BE2C (cell line): ENCODE results near the gene C3AR1.

Source experiments
- DNase-seq: peaks from one replicate; pipeline ENCODE4 v3.0.0-alpha.2; 2020
- H3K27me3 ChIP-seq: fragments of 250-450 bp; sonication (Bioruptor Pico); 2 replicates; pipeline ENCODE4 v1.5.1; 2020; ENCODE audit warnings: mild to moderate bottlenecking
- H3K36me3 ChIP-seq: fragments of 250-450 bp; sonication (Bioruptor Pico); 2 replicates; pipeline ENCODE4 v1.5.1; 2020; ENCODE audit warnings: mild to moderate bottlenecking
- H3K4me1 ChIP-seq: fragments of 250-450 bp; sonication (Bioruptor Pico); 2 replicates; pipeline ENCODE4 v1.5.1; 2020
- H3K4me3 ChIP-seq: 2 replicates; pipeline ENCODE4 v1.5.1; 2011; ENCODE audit warnings: low read depth, low read length
- H3K9me3 ChIP-seq: fragments of 250-450 bp; sonication (Bioruptor Pico); 2 replicates; pipeline ENCODE4 v1.5.1; 2020
- CTCF ChIP-seq: IDR thresholded peaks from 2 replicates; pipeline ENCODE4 v1.5.1; 2012; ENCODE audit warnings: mild to moderate bottlenecking, low read depth, low read length

Gene C3AR1

GRCh38 chr12:8011331-8011730 is 54.8 kb downstream of the C3AR1 start:
- Histone ChIP-seq H3K4me1 (no peaks in the 10 kb centered on the region), H3K27me3 (peaks cover 26% of the 10 kb centered on the region), H3K36me3 (no peaks in the 10 kb centered on the region), H3K9me3 (no peaks in the 10 kb centered on the region), H3K4me3 (no peak overlapping the region)
- TF ChIP-seq CTCF = no peak
- no peak for DNase-seq
